Thoracic aorta (tissue), 2 donors: ENCODE data around the gene FKBP2. TPM values are rescaled to one million over a fixed set of nuclear protein-coding genes. Genes with fewer than 3 reads are reported as not detected.
A peak's percentile ranks its signal among the peaks of the same experiment; 100 is the strongest.

Experiments used
- ATAC-seq: fragments of 150-250 bp; one replicate; pipeline ENCODE4 v1.8.0; 2017; ENCODE audit warnings: low read depth; ENCODE audit not compliant: insufficient number of reproducible peaks, low FRiP score
- DNase-seq: peaks from one replicate; pipeline ENCODE4 v3.0.0-alpha.2; 2020; ENCODE audit warnings: low spot score
- H3K27ac ChIP-seq, 2 donors: fragments of 200-600 bp; sonication (generic); 1 replicate in 1 of 2; 2 replicates in 1 of 2; pipeline ENCODE4 v1.5.1; 2016; ENCODE audit warnings: mild to moderate bottlenecking in 2 of 2, moderate library complexity in 2 of 2
- H3K27me3 ChIP-seq: fragments of 200-600 bp; sonication (generic); replicated peaks from 2 replicates; pipeline ENCODE4 v1.6.0; 2016; ENCODE audit warnings: mild to moderate bottlenecking; ENCODE audit not compliant: insufficient read depth
- H3K36me3 ChIP-seq: fragments of 200-600 bp; sonication (generic); one replicate; pipeline ENCODE4 v1.5.1; 2016
- H3K4me1 ChIP-seq, 2 donors: fragments of 200-600 bp; sonication (generic); 1 replicate in 1 of 2; 2 replicates in 1 of 2; pipeline versions ENCODE4 v1.5.1 to v1.6.0; 2016; ENCODE audit warnings: low read depth in 2 of 2, mild to moderate bottlenecking in 1 of 2; ENCODE audit not compliant: control insufficient read depth in 1 of 2
- H3K4me3 ChIP-seq: fragments of 200-600 bp; sonication (generic); 2 replicates; pipeline ENCODE4 v1.5.1; 2016; ENCODE audit warnings: mild to moderate bottlenecking
- H3K9me3 ChIP-seq: fragments of 200-600 bp; sonication (generic); 2 replicates; pipeline ENCODE4 v1.5.1; 2016
- CTCF ChIP-seq: fragments of 200-600 bp; sonication (generic); IDR thresholded peaks from one replicate; pipeline ENCODE4 v1.5.1; 2019; ENCODE audit warnings: antibody characterized with exemption
- total RNA-seq, 2 donors: library from RNA; depleted of rRNA; stranded (reverse); fragments of >200 nt; gene quantifications; one replicate each; pipeline versions ENCODE4 v1.1.0 to v1.2.3, GENCODE V29; 2016

The FKBP2 gene
- total RNA-seq, 2 donors from 2014 or later: 51.7 to 53.0 TPM

DNA sequence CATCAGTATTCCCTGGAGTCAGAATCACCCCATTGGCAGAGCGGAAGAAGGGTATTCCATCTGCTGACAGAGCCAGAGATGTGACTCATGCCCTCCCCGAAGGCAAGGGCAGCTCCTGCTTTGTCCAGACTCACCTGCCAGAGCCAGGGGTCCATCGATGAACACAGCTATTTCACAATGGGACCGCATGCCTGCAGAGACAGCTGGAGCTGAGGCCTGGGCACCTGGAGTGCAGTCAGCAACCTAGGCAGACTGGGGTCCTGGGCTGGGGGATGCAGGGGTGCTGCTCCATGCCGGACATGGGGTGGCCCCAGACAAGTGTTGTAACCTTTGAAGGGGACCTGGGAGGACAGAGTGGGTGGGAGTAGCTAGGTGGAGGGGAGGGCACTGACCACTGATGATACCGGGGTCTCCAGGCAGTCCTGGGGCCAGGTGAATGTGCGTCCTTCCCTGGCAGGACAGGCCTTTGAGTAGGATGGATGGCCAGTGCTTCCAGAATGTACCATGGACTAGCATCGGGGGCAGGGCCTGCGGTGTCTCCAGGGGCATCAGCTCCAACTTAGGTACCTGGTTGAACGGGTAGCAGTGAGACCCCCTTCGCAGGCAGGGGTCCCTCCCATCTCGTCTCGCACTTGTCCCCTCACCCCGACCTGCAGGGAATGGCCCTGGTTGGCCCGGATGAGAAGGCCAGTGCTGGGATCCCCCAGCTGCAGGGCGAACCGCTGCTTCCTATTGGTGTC lies 16.6 kb upstream of the FKBP2 start:
- Histone ChIP-seq H3K27me3 (no peaks in the 10 kb centered on the region), H3K27ac (no peak overlapping the region), H3K4me3 (no peak overlapping the region), H3K36me3 (peaks cover 3% of the 10 kb centered on the region), H3K9me3 (no peaks in the 10 kb centered on the region), H3K4me1 (peaks cover 5 to 38% of the 10 kb centered on the region in 2 donors)
- ATAC-seq (no peak), DNase-seq (no peak)
- no peak for TF ChIP-seq CTCF

DNA sequence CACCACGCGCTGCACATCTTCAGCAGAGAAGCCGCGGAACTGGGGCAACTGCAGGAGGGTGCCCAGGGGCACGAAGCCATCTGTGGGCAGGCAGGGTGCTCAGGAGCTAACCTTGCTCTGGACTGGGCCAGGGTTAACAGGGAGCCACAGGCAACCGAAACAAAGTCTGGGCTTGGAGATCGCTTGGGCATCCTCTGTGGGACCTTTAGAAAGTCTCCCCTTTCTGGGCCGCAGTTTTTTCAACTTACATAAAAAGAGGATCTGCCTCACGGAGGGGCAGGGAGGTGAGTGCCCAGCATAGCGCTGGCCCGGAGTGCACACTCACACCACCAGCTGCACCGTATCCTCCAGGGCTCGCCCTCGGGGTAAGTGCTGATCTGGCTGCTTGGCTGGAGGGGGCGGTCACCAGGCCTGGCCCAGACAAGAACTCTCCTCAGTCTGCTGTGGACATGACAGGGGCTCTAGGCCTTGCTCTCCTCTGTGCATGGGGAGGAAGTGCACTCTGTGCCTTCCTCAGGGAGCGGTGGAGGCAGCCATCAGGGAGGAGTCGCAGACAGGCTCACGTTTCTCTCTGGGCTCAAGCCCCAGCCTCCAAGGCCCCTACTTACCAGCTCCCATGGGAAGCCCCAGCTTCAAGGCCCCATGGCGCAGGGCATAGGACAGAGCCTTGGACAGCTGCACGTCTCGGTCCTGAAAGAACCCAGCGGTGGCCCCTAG lies 15.8 kb upstream of the FKBP2 start:
- Histone ChIP-seq H3K4me1 (peaks cover 12 to 45% of the 10 kb centered on the region in 2 donors), H3K27ac (peak overlapping the region; percentile 93), H3K36me3 (no peaks in the 10 kb centered on the region), H3K9me3 (no peaks in the 10 kb centered on the region), H3K27me3 (no peaks in the 10 kb centered on the region), H3K4me3 (peak overlapping the region; percentile 96)
- no peak for TF ChIP-seq CTCF
- ATAC-seq (no peak), DNase-seq (no peak)

- Histone ChIP-seq H3K36me3 (no peaks in the 10 kb centered on the region), H3K4me1 (peaks cover 13 to 46% of the 10 kb centered on the region in 2 donors), H3K9me3 (no peaks in the 10 kb centered on the region), H3K27me3 (no peaks in the 10 kb centered on the region), H3K27ac (peak within 1 kb of the TSS; percentile 93), H3K4me3 (peak within 1 kb of the TSS; percentile 96)
- DNase-seq (no peak), ATAC-seq (peak; percentile 36)
- no peak for TF ChIP-seq CTCF
Measured at GRCh38 chr11:64225608-64226506, 15.0 kb upstream of the FKBP2 start, which contains the start of the genes NUDT22 and TRPT1. TSS of gene NUDT22 (plus strand) at chr11:64226274. CDS start at chr11:64226653, 379 bp downstream. TSS of gene TRPT1 (minus strand) at chr11:64226186. CDS start at chr11:64225860, 326 bp downstream.

DNA sequence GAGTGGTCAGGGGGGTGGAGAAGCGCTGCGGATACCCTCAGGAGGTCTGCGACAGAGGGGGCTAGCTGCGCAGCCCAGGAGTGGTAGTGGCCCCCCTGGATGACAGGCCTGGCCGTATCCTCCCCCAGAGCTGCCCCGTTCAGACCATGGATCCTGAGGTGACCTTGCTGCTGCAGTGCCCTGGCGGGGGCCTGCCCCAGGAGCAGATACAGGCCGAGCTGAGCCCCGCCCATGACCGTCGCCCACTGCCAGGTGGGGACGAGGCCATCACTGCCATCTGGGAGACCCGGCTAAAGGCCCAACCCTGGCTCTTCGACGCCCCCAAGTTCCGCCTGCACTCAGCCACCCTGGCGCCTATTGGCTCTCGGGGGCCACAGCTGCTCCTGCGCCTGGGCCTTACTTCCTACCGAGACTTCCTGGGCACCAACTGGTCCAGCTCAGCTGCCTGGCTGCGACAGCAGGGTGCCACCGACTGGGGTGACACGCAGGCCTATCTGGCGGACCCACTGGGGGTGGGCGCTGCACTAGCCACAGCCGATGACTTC lies 14.3 kb upstream of the FKBP2 start:
- no peaks in the 10 kb centered on the region for H3K27me3 ChIP-seq
- ATAC-seq: no peak
- H3K4me1 ChIP-seq: peaks cover 18 to 53% of the 10 kb centered on the region in 2 donors
- TF ChIP-seq CTCF: no peak
- H3K4me3 ChIP-seq: peak overlapping the region; percentile 96
- H3K27ac ChIP-seq: peak overlapping the region; percentile 93
- no peaks in the 10 kb centered on the region for H3K9me3 ChIP-seq
- H3K36me3 ChIP-seq: no peaks in the 10 kb centered on the region
- DNase-seq: no peak
